GM23248 (cell line): ENCODE data around the gene AJM1.

ENCODE experiments used
- EZH2 ChIP-seq: fragments of 200-600 bp; sonication (generic); IDR thresholded peaks from 2 replicates; pipeline ENCODE4 v1.6.1; 2018; ENCODE audit warnings: antibody characterized with exemption, mild to moderate bottlenecking; ENCODE audit not compliant: insufficient read depth, poor library complexity, severe bottlenecking
- EZH2phosphoT487 ChIP-seq: fragments of 200-600 bp; sonication (generic); IDR thresholded peaks from 2 replicates; pipeline ENCODE4 v1.6.1; 2018; ENCODE audit warnings: antibody characterized with exemption, moderate library complexity, mild to moderate bottlenecking, low read depth; ENCODE audit not compliant: insufficient read depth

GRCh38 chr9:136796238-136796774 is 46.0 kb upstream of the AJM1 start, which contains the start of gene CCDC183:
- TF ChIP-seq EZH2, result no peak
- TF ChIP-seq EZH2phosphoT487, result no peak
